Osteoblast (primary cell): ENCODE measurements around the gene GRIK3. TPM values are rescaled to one million over a fixed set of nuclear protein-coding genes. Genes with fewer than 3 reads are reported as not detected.

Source experiments
- DNase-seq: peaks from one replicate; pipeline ENCODE4 v3.0.0; 2011; ENCODE audit warnings: low spot score, mixed read lengths; ENCODE audit not compliant: insufficient read length; ENCODE audit errors: missing footprints
- H2AFZ ChIP-seq: 2 replicates; pipeline ENCODE4 v1.6.0; 2011; ENCODE audit warnings: mild to moderate bottlenecking, low read length
- H3K27ac ChIP-seq: 2 replicates; pipeline ENCODE4 v1.5.1; 2011; ENCODE audit warnings: mild to moderate bottlenecking, low read depth, low read length, moderate library complexity
- H3K27me3 ChIP-seq: 2 replicates; pipeline ENCODE4 v1.6.0; 2012; ENCODE audit warnings: mild to moderate bottlenecking, control low read depth, inconsistent platforms, low read length, moderate library complexity; ENCODE audit not compliant: insufficient read depth
- H3K36me3 ChIP-seq: 2 replicates; pipeline ENCODE4 v1.5.1; 2011; ENCODE audit warnings: mild to moderate bottlenecking, low read length, control low read depth, moderate library complexity; ENCODE audit not compliant: insufficient read depth
- H3K4me1 ChIP-seq: 2 replicates; pipeline ENCODE4 v1.5.1; 2011; ENCODE audit warnings: mild to moderate bottlenecking, low read length, control low read depth, moderate library complexity; ENCODE audit not compliant: insufficient read depth
- H3K4me2 ChIP-seq: 2 replicates; pipeline ENCODE4 v1.6.0; 2011; ENCODE audit warnings: mild to moderate bottlenecking, low read length; ENCODE audit not compliant: insufficient read depth
- H3K4me3 ChIP-seq: fragments of 200-600 bp; sonication (generic); 3 replicates; pipeline ENCODE4 v1.5.1; 2012; ENCODE audit warnings: mild to moderate bottlenecking, low read length, inconsistent platforms; ENCODE audit not compliant: insufficient read depth
- H3K79me2 ChIP-seq: 2 replicates; pipeline ENCODE4 v1.6.0; 2012; ENCODE audit warnings: mild to moderate bottlenecking, low read length, control low read depth, inconsistent platforms; ENCODE audit not compliant: insufficient read depth
- H3K9me3 ChIP-seq: 2 replicates; pipeline ENCODE4 v1.5.1; 2011; ENCODE audit warnings: low read depth, low read length, control low read depth
- H4K20me1 ChIP-seq: 2 replicates; pipeline ENCODE4 v1.6.0; 2012; ENCODE audit warnings: mild to moderate bottlenecking, low read length, control low read depth; ENCODE audit not compliant: insufficient read depth
- total RNA-seq: library from RNA; depleted of rRNA; stranded (reverse); fragments of >200 nt; gene quantifications from 2 replicates; pipeline ENCODE4 v1.2.3, GENCODE V29; 2012
- TF ChIP-seq, protein P1 (sequence below): IDR thresholded peaks from 2 replicates; pipeline ENCODE4 v1.5.1; 2011; ENCODE audit warnings: mild to moderate bottlenecking, low read depth, low read length, moderate library complexity; ENCODE audit errors: extremely low read depth

GRIK3 gene
- total RNA-seq, 1 donor: not detected

DNA sequence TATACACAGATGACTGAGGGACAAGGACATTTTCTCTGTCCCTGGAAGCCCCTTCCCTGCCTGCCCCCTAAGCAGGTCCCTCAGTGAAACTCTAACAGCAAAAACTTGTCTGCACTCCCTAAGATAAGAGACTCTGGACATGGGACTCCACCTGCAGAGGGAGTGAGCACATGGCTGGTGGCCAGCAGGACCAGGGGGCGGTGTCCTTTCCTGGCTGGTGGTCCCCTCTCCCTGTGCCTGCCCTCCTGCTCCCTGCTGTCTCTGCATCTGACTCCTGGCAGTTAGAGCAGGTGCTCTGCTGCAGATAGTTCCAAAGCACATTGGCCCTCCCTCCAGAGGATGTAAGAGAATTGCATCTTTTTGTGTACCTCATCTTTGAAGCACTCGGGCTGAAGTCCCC lies 215.5 kb downstream of the GRIK3 start:
- DNase-seq: peak; percentile 54

DNA sequence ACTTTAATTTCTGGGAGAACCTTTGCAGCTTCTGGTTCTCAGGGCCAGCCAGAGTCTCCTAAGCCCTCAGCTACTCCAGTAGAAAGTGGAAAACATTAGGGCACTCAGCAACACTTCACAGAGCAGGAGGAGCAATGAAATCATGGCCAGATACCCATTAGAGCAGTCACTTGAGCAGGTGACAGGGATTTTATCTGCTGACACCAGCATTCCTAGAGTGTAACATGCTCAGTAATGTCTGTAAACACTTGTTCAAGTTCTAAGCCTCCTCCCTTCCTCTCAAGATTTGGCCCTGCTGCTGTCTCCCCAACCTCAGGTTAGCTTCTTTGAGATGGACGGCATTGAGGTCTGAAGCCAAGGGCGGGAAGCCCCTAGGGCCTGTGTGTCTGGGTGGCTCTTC lies 218.0 kb downstream of the GRIK3 start:
- no peaks in the 10 kb centered on the region for H3K9me3 ChIP-seq
- H4K20me1 ChIP-seq: no peaks in the 10 kb centered on the region
- H2AFZ ChIP-seq: no peak overlapping the region
- no peak for DNase-seq
- H3K4me2 ChIP-seq: no peak overlapping the region
- H3K4me3 ChIP-seq: no peak overlapping the region
- H3K27ac ChIP-seq: no peak overlapping the region
- H3K36me3 ChIP-seq: no peaks in the 10 kb centered on the region
- no peaks in the 10 kb centered on the region for H3K27me3 ChIP-seq
- no peaks in the 10 kb centered on the region for H3K79me2 ChIP-seq
- no peaks in the 10 kb centered on the region for H3K4me1 ChIP-seq
- TF ChIP-seq, protein P1, sequence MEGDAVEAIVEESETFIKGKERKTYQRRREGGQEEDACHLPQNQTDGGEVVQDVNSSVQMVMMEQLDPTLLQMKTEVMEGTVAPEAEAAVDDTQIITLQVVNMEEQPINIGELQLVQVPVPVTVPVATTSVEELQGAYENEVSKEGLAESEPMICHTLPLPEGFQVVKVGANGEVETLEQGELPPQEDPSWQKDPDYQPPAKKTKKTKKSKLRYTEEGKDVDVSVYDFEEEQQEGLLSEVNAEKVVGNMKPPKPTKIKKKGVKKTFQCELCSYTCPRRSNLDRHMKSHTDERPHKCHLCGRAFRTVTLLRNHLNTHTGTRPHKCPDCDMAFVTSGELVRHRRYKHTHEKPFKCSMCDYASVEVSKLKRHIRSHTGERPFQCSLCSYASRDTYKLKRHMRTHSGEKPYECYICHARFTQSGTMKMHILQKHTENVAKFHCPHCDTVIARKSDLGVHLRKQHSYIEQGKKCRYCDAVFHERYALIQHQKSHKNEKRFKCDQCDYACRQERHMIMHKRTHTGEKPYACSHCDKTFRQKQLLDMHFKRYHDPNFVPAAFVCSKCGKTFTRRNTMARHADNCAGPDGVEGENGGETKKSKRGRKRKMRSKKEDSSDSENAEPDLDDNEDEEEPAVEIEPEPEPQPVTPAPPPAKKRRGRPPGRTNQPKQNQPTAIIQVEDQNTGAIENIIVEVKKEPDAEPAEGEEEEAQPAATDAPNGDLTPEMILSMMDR: no peak

More for the DNA sequence above, 215.5 kb downstream of the GRIK3 start:
- Histone ChIP-seq H3K79me2 (no peaks in the 10 kb centered on the region), H3K27ac (no peak overlapping the region), H3K4me1 (no peaks in the 10 kb centered on the region), H3K4me2 (no peak overlapping the region), H3K36me3 (no peaks in the 10 kb centered on the region), H3K27me3 (no peaks in the 10 kb centered on the region), H4K20me1 (no peaks in the 10 kb centered on the region), H3K9me3 (no peaks in the 10 kb centered on the region), H3K4me3 (no peak overlapping the region), H2AFZ (no peak overlapping the region)
- TF ChIP-seq, protein P1: no peak

DNA sequence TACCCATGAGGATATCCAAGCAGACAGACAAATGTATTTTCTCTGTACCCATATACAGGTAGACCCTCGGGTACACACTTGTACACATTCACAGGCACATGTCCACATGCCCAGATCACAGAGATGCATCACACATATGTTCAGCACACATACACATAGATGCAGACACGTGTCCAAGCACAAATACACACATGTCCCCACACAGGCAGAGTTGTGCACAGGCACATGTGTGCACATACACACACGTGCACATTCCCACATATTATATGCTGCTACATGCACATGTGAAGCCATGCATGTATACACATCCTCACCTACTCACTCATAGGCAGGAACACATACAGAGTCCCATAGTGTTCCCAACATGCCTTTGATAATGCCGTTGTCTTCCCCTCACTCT lies 219.5 kb downstream of the GRIK3 start:
- Histone ChIP-seq H3K4me1 (no peaks in the 10 kb centered on the region), H3K9me3 (no peaks in the 10 kb centered on the region), H4K20me1 (no peaks in the 10 kb centered on the region), H3K4me3 (no peak overlapping the region), H3K36me3 (no peaks in the 10 kb centered on the region), H3K79me2 (no peaks in the 10 kb centered on the region), H2AFZ (no peak overlapping the region), H3K4me2 (no peak overlapping the region), H3K27ac (no peak overlapping the region), H3K27me3 (no peaks in the 10 kb centered on the region)
- DNase-seq: no peak
- TF ChIP-seq, protein P1: no peak

DNA sequence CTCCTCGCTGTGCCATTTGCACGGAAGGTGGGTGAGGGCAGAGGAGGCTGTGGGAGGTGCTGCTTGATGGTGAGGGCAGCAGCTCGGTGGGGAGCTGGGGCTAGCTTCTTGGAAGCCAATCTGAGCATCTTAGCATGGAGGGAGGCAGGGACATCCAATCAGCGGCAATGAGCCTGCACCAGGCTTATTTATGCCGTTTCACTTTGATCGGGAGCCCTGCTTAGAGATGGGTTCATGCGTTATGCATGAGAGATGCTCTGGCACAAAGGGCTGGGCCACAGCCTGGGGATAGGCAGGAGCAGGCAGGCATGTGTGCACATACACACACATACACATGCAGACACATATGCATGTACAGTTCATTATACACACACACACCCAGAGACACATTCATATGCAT lies 220.2 kb downstream of the GRIK3 start:
- H4K20me1 ChIP-seq: no peaks in the 10 kb centered on the region

More for the DNA sequence above, 220.2 kb downstream of the GRIK3 start:
- Histone ChIP-seq H3K27ac (no peak overlapping the region), H3K4me1 (no peaks in the 10 kb centered on the region), H3K4me3 (no peak overlapping the region), H2AFZ (no peak overlapping the region), H3K79me2 (no peaks in the 10 kb centered on the region), H3K4me2 (no peak overlapping the region), H3K27me3 (no peaks in the 10 kb centered on the region), H3K36me3 (no peaks in the 10 kb centered on the region), H3K9me3 (no peaks in the 10 kb centered on the region)
- TF ChIP-seq, protein P1: no peak
- DNase-seq: no peak
